Uterus (tissue), 2 donors: ENCODE data around the gene CACUL1.

Source experiments
- CTCF ChIP-seq, 4 experiments: fragments of 200-600 bp in 2 of 4; fragments of 450-650 bp in 2 of 4; sonication (generic) in 2 of 4; IDR thresholded peaks; one replicate each; pipeline ENCODE4 v1.5.1; 2016 to 2019; ENCODE audit warnings: antibody characterized with exemption in 4 of 4, mild to moderate bottlenecking in 2 of 4, moderate library complexity in 1 of 4
- POLR2A ChIP-seq, 2 donors: fragments of 450-650 bp; IDR thresholded peaks; one replicate each; pipeline ENCODE4 v1.6.1; 2016; ENCODE audit warnings: antibody characterized with exemption in 2 of 2, mild to moderate bottlenecking in 1 of 2, moderate library complexity in 1 of 2

GRCh38 chr10:118793545-118793944 is 38.8 kb upstream of the CACUL1 start:
- TF ChIP-seq CTCF (IDR thresholded peaks at IDR 0.05) (no peak), POLR2A (IDR thresholded peaks at IDR 0.05) (no peak)
